ENCODE results near the gene INPP5B. TPM values are rescaled to one million over a fixed set of nuclear protein-coding genes. Genes with fewer than 3 reads are reported as not detected.

Gene INPP5B
- total RNA-seq, 1 donor from 2014 or later: 13.7 TPM

DNA sequence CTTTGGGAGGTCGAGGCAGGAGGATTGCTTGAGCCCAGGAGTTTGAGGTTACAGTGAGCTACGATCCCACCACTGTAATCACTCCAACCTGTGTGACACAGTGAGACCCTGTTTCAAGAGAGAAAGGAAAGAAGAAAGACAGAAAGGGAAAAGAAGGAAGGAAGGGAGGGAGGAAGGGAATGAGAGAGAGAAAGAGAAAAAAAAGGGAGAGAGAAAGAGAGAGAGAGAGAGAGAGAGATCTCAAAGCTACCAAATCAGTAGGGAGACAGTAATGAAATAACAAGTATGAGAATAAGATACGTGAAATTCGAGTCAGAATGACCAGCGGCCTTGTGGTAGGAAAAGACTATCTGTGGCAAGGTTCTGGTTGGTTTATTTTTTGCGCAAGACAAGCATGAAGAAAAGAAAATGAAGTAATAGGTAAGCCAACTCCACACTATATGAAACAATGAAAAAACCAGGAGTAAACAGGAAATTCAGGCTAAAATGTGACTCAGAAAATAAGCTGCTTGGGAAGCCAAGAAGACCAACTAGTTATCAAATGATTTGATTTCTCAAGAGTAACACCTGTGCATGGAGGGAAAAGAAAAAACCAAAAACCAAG lies 96.4 kb downstream of the INPP5B start:
- DNase-seq (ENCODE audit: low spot score): no peak
- intact Hi-C loops (cut with DNase I): no loop called here

DNA sequence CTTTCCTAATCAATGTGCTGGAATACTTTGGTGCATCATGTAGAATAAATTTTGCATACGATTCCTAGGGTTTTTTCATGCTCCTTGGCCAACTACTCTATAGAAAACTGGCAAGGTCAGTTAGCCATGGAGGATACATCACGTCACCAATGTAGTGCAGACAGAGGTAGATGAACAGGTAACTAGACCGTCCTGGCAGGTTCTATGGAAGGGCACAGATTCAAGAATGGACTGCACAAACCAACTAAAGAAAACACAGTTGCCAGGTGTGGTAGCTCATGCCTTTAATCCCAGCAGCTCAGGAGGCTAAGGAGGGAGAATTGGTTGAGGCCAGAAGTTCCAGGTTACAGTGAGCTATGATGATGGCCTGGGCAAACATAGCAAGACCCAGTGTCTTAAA lies 97.4 kb downstream of the INPP5B start:
- intact Hi-C loops (cut with DNase I): no loop called here
- no peak for DNase-seq (ENCODE audit: low spot score)

DNA sequence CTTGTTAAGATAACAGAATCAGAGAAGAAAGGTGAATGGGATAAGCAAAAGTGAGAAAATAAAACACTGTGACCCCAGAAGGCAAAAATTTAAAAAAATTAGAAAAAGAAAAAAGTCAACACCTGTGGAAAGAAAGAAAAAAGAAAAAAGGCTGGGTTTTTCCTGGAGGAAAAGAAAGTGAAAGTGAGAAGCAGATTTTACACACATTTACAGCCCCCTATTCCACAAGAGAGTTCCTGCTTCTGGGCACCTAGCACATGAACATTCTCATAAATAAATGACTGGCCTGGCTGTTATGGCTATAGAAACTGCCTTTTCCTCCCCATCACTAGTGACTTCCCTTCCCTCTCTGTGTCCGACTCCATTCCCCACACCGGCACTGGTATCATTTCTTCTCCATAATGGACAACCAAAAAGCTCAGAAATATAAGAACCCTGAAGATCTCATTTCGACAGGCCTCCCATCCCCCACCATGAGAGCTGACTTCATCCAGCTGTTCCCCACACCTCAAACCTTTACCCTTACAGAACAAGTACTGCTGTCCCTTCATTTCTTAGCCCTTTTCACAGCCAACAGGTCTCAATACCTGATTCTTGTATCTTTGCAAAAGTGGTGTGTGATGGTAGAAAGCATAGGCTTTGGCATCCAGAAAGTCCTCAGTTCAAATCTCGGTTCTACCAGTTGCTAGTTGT lies 100.1 kb downstream of the INPP5B start:
- no peak for DNase-seq (ENCODE audit: low spot score)
- intact Hi-C loops (cut with DNase I): no loop called here

DNA sequence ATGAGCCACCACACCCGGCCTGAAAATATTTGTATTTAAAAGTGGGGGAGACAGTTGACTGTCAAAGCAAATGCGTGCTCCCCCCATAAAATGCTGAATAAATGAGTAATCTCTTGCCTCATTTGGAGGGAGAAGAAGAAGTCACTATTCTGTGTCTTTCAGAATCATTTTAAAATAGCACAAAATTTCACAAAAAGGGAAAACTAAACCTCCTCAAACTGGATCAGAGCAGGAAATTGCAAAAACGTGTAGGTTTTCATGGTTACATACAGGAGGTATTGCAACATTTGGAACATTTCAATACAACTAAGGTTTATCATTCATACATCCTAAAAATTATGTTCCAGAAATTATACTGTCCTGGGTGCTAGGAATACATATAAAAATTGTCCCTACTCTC lies 101.1 kb downstream of the INPP5B start:
- intact Hi-C loops (cut with DNase I): no loop called here
- no peak for DNase-seq (ENCODE audit: low spot score)

DNA sequence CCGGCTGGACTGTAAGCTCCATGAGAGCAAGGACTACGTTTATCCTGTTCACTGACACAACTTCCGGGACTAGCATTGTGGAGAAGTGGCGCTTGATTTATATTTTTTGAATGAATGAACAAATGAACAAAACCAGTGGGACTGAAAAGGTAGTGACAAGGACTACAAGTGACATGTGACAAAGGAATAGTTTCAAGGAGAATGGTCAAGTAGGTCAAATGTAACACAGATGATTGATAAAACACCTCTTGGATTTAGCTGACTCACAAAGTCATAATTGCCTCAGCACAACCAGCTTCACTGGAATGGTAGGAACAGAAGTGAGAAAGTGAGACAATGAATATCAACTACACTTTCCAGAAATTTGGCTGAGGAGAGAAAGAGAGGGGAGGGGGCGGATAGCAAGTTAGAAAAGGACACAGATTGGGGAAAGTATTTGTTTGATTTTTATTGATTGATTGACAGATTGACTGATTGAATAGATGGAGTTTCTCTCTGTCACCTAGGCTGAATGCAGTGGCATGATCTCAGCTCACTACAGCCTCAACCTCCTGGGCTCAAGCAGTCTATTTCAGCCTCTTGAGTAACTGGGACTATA lies 101.7 kb downstream of the INPP5B start:
- intact Hi-C loops (cut with DNase I): no loop called here
- no peak for DNase-seq (ENCODE audit: low spot score)

DNA sequence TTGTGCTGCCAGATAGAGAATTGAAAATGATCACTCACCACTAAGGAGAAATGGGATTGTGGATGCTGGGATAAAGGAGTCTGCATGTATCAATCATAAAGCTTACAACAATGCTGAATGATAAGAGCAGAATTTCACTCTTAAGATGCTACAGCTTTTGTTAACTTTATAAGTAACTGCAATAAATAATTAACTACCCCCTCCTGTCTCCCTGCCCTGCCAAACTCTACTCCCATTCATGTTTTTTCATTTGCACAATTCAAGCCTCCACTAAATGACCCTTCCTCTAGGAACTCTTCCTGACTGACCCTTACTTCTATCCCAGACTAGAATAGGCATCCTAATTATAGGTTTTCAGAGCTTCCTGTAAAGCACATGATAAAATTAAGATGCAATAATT lies 102.3 kb downstream of the INPP5B start:
- no peak for DNase-seq (ENCODE audit: low spot score)
- intact Hi-C loops (cut with DNase I): no loop called here

DNA sequence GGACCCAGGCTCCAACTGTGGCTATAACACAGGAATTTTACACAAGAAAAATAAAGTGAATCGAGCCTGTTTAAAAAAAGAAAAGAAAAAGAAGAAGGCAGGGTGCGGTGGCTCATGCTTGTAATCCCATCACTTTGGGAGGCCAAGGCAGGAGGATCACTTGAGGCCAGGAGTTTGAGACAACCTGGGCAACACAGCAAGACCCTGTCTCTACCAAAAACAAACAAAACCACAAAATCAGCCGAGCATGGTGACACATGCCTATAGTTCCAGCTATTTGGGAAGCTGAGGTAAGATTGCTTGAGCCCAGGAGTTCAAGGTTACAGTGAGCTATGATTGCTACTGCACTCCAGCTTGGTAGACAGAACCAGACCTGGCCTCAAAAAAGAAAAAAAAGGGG lies 105.2 kb downstream of the INPP5B start:
- no peak for DNase-seq (ENCODE audit: low spot score)
- intact Hi-C loops (cut with DNase I): no loop called here

DNA sequence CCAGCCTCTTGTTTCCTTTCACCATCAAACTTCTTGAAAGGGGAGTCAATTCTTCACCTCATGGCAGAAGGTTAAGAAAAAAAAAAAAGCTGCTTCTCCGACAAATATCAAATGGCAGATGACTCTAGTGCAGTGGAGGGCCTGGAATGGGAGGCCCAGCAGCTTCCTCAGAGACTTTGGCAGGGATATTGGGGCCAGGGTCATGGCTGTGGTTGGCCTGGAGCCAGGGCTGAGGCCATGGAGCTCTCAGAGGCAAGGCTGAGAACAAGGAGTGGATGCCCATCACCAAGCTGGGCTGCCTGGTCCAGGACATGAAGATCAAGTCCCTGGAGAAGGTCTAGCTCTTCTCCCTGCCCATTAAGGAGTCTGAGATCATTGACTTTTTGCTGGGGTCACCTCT lies 106.1 kb downstream of the INPP5B start:
- intact Hi-C loops (cut with DNase I): no loop called here

DNA sequence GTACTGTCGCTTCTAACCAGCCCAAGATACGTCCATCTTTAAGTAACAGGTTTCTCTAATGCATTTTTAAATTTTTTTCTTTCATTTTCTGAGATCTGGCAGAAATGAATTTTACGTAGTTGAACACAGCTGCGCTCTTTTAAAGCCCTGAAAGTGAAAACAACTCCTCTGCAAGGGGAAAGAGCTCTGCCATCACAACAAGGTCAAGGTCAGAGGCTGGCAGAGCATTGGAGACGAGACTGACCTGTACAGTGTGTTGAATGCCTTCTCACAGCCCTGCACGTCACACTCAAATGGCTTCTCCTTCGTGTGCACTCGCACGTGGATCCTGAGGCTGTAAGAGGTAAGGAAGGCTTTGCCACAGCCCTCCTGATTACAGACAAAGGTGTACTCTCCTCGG lies 107.2 kb downstream of the INPP5B start:
- intact Hi-C loops (cut with DNase I): no loop called here
- DNase-seq (ENCODE audit: low spot score): no peak

More for the DNA sequence above, 106.1 kb downstream of the INPP5B start:
- DNase-seq (ENCODE audit: low spot score): no peak

DNA sequence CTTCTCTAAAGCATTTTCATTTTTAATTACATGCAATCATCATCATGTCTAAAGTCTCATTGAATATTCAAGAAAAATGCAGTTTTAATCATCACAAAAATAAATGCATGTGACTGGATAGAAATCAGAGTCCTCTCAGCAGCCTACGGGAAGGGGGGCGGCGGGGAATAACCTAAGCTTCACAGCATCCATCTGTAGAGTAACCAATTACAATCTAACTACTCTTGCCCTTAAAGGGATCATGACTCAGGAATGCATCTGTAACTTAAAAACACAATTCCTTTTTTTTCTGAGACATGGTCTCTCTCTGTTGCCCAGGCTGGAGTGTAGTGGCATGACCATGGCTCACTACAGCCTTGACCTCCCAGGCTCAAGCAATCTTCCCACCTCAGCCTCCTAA lies 110.1 kb downstream of the INPP5B start:
- intact Hi-C loops (cut with DNase I): no loop called here
- no peak for DNase-seq (ENCODE audit: low spot score)

DNA sequence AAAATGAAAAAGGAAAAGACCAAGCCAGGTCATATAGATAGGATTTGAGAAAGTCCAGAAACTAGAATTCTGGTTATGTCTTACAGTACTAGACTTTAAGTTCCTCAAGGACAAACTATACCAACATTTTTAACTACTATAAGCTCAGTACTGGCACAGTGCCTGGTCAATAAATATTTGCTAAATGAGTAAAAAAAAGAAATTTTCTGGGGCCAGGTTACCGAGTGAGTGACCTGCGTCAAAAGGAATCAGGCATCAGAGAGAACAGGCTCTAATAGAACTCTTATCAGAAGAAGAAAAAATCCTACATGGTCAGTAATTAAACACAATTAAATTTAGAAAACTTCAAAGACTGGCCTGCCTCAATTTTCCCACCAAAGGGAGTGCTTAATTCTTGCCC lies 115.0 kb downstream of the INPP5B start:
- DNase-seq (ENCODE audit: low spot score): no peak
- intact Hi-C loops (cut with DNase I): no loop called here

DNA sequence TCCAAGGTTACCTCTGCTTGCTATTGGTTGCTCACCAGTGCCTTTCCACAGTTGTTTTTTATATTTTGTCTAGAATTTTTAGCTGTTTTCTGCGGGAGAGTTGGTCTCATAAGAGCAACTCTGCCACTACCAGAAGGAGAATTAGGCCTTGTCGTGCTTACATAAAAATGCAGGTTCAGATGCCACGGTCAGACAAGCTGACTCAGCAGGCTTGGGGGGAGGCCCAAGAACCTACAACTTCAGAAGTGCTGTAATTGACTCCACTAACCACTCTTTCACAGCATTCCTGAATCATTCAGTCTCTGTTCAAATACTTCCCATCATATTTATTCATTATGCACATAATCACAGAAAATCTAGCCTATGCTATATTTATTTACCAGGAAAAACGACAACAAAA lies 115.7 kb downstream of the INPP5B start:
- intact Hi-C loops (cut with DNase I): no loop called here
- DNase-seq (ENCODE audit: low spot score): no peak

DNA sequence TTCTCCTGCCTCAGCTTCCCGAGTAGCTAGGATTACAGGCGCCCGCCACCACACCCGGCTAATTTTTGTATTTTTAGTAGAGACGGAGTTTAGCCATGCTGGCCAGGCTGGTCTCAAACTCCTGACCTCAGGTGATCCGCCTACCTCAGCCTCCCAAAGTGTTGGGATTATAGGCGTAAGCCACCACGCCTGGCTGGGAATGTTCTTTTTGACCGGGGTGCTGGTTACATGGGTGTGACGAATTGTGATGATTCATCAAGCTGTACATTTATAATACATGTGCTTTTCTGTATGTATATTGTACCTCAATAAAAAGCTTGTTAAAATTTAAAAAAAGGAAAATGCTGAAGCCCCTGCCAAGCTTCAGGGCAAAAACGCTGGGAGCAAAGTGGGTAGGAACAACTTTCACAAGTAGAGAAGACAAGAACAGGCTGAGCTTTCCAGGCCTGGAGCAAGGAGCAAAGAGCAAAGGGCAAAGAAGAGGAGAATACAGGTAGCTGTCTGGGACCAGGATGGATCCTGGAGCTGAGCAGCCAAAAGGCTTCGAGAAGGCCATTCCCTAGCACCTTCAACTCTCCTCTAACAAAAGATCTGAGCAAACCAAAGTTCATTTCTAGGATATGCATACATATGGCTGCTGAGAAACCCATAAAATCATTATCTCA lies 118.3 kb downstream of the INPP5B start:
- no peak for DNase-seq (ENCODE audit: low spot score)
- intact Hi-C loops (cut with DNase I): no loop called here

DNA sequence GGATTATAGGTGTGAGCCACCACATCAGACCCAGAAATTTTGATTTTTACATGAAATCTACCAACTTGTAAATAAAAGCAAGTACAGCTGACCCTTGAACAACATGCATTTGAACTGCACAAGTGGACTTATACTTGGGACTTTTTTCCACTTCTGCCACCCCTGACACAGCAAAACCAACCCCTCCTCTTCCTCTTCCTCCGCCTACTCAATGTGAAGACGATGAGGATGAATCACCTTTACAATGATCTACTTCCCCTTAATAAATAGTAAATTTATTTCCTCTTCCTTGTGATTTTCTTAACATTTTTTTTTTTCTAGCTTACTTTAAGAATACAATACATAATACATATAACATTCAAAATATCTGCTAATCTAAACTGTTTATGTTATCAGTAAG lies 121.3 kb downstream of the INPP5B start:
- intact Hi-C loops (cut with DNase I): no loop called here
- DNase-seq (ENCODE audit: low spot score): no peak

DNA sequence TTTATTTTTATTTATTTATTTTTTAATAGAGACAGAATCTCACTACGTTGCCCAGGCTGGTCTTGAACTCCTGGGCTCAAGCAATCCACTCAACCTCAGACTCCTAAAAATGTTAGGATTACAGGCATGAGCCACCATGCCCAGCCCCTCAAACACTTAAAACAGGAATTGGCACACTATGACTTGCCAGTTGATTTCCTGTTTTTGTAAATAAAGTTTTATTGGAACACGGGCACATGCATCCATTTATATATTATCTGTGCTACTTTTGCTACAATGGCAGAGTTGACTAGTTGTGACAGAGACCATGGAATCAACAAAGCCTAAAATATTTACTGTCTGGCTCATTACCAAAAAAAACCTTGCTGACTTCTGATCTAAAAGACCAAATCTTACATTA lies 122.9 kb downstream of the INPP5B start:
- intact Hi-C loops (cut with DNase I): no loop called here
- DNase-seq (ENCODE audit: low spot score): no peak

DNA sequence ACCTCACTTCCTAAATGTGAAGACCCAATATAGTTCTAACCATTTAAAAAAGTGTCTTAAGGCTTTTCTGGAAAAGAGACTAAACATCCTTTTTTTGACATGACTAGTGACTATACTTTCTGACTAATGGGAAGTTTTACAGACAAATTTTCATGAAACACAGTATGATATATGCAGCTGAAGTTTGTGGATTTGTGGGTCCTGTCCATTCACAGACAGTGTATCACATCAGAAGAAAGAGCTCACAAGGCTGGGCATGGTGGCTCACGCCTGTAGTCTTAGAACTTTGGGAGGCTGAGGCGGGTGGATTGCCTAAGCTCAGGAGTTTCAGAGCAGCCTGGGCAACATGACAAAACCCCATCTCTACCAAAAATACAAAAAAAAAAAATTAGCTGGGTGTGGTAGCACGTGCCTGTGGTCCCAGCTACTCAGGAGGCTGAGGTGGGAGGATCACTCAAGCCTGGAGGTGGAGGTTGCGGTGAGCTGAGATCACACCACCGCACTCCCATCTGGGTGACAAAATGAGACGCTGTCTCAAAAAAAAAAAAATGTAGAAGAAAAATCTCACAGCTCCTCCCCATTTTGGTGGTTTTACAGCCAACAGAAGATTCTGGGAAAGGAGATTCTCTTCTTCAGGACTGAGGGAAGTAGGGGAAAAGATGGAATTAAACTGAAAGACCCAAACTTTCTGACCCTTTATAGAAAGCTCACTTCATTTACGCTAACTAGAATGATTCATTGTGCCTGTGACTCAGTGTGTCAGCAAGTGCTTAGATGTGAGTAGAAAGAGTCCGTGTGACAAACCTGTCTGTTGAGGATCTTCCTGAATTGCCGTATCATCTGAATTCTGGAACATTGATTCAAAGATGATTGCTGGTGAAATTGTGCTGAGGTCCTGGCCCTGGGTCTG lies 123.7 kb downstream of the INPP5B start:
- no peak for DNase-seq (ENCODE audit: low spot score)
- intact Hi-C loops (cut with DNase I): no loop called here

DNA sequence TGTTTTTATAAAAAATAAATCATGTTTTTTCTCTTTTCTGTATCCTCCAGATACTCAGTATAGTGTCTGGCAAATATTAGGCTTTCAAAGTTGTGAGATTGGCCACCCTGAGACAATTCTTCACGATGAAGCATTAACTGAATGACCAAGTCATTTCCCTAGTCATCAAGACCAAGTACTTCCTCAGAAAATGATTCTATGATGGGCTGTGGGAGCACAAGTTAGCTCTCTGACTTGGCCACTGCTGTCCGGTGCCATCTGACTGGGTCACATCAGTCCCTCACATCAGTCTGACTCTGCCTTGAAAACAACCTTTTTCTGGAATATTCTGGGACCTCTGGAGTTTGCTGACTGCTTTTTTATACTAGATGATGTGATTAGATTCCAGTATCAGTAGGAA lies 125.4 kb downstream of the INPP5B start:
- intact Hi-C loops (cut with DNase I): no loop called here
- DNase-seq (ENCODE audit: low spot score): no peak

DNA sequence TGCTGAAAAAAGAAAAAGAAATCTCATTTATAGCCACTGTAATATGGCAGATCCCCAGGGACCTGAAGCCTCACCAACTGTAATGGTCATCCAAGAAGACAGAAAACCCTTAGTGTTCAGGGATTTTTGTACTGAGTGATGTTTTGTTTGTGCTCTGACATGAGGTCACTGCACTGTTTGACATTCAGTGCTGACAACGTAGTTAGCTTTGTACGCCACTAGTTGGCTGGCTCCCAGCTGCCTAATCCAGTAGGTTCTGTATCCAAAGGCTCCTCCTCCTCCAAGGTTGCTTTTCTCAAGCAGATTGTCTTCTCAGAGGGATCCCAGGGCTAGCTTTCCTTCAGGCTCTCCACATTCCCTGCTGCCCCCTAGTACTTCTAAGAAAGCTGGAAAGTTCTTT lies 129.4 kb downstream of the INPP5B start:
- no peak for DNase-seq (ENCODE audit: low spot score)
- intact Hi-C loops (cut with DNase I): no loop called here

DNA sequence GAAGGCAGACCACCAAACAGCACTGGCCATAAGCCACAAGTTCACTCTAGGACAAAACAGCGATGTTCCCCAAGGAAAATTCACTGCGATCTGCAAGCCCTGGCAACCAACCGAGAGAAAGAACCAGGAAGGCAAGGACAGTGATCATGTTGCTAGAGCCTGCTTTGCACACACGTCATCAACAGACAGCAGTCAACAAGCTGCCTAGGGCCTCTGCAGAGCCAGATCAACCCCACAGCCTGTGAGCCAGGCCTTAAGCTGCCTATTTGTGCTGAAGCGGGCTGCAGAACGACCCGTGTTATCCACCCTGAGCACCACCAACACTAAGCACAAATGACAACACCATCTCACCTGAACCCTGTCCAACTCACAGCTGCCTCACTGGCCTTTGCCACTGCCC lies 132.6 kb downstream of the INPP5B start:
- no peak for DNase-seq (ENCODE audit: low spot score)
- intact Hi-C loops (cut with DNase I): no loop called here
